Activated CD4-positive, alpha-beta T cell treated with anti-CD3 and anti-CD28 coated beads for 48 hours (primary cell): ENCODE results near the gene BCAP31.

Experiments
- DNase-seq: peaks from one replicate; pipeline ENCODE4 v3.0.0-alpha.2; 2020

Gene BCAP31

DNA sequence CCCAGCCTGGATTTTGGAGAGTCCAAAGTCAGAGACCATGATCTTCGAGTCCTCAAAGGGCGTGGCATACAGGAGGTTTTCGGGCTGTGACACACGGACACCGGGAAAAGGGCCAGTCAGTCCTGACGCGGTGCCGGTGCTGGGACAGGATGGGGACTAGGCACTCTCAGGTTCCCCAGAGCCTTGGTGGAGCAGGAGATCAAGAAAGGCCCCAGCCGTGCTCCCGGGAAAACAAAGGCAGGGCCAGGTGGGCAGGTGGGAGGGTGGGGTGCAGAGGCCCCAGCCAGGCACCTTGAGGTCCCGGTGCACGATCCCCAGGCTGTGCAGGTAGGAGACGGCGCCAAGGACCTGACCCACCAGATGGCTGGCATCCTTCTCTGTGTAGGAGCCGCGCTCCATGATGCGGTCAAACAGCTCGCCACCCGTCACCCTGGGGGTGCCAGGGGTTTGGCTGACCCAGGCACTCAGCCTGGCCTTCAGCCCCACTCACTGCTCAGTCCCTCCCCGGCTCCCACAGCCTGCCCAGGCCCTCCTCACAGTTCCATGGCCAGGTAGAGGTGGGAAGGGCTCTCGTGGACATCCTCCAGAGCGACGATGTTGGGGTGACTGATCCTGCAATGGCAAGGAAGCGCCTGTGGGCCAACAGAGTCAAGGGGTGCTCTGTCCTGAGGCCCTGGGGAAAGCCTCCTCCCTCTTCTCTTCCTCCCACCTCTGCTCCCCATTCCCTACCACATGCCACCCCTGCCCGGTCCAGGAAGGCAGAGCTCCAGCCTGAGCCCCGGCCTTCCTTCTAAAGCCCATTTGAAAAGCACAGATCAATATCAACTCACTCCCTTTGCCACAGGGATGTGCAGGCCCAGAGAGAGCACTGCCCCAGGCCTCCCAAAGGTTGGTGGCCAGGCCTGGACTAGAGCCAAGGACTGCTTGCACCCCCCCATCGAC is 52.3 kb downstream of the BCAP31 start:
- no peak for DNase-seq

DNA sequence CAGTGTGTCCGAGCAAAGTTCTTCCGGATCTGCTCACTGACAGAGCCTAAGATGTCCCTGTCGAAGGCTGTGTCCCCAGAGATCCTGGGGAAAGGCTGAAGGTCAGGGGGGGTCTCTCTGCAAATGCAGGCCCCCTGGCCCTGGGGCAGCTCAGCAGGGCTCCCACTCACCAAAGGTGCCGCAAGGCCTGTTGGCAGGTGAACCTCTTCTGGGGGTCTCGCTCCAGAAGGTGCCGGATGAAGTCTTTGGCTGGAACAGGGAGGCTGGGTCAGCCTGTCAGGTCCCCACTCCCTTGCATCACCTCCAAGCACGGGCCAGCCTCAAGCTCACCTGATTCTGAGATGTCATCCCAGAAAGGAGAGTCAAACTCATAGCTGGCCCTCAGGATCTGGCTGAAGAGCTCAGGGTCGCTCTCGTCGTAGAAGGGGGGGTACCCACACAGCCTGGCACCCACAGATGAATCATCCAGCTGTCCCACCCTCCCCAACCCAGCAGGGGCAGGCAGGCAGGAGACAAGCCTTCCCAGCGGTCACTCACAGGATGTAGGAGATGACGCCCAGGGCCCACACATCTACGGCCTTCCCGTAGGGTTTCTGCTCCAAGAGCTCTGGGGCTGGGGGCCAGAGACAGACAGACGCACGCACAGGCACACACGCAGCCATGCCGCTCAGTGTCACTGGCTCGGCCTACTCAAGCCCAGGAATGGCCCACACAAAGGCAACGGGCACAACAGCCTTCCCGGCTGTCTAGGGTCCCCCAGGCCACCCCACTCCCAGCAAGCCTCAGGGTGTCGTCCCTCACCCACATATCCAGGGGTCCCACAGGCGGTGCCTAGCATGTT is 53.2 kb downstream of the BCAP31 start:
- no peak for DNase-seq

DNA sequence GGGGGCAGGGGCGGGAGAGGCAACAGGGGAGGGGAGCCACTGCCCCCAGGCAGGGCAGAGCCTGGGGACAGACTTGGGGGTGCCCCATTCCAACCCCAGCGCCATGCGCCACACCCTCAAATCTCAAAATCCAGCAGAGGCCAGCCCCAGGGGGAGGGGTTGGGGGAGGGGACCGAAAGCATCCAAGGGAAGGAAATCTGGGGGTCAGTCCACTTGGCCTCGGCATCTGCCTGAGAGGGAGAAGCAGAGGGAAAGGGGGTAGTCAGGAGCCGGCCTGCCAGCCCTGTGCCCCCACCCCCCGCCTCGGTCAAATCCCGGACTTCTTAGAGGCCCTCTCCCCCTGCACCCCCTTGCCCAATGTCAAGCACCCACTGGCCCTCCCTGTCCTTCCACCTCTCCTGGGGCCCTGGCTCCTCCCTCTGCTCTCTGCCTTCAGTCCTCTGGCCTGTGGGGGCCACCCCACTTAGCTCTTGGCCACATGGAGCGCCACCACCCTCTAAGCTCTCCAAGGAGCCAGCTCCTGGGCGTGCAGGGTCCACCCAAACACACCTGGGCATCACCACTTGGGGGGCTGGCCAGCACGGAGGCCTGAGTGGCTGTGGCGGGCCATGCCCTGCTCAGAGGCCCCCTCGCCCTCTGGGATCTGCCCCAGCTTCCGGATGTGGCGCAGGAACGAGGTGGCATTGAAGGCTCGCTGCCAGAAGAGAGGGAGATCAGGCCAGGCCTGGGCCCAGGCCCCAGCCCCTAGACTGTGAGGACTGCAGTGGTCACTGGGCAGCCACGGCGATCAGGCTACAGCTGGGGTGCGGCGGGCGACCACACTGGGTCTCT is 54.1 kb downstream of the BCAP31 start:
- DNase-seq = no peak

DNA sequence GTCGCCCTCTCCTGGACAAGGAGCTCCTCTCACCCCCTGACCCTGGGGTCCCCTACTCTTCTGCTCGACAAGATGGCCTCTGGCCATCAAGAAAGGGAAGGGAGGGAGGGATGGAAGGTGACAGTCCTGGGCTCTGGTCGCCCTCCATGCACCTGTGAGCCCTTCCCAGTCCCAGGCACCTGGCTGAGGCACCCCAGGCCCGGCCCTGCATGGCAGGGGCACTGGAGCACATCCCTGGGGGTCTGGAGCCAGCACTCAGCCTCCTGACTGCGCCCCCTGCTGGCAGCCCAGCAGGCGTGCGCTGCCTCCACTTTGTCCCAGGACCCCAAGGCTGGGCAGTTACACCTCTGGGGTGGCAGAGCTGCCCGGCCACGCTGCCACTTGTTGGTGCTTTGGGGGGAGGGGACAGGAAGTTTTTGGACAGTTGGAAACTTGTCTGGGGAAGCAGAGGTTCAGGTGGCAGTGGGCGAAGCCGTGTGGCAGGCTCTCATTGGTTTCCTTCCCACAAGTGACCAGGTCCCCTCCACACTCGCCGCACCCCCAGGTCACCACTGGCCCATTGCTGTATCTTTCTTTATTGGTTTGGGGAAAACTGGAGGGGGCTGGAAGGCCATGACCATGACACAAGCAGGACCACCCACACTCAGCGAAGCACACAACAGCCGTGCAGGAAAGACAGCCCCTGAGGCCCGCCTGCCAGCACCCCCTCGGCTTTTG is 54.9 kb downstream of the BCAP31 start:
- DNase-seq = peak; percentile 43

DNA sequence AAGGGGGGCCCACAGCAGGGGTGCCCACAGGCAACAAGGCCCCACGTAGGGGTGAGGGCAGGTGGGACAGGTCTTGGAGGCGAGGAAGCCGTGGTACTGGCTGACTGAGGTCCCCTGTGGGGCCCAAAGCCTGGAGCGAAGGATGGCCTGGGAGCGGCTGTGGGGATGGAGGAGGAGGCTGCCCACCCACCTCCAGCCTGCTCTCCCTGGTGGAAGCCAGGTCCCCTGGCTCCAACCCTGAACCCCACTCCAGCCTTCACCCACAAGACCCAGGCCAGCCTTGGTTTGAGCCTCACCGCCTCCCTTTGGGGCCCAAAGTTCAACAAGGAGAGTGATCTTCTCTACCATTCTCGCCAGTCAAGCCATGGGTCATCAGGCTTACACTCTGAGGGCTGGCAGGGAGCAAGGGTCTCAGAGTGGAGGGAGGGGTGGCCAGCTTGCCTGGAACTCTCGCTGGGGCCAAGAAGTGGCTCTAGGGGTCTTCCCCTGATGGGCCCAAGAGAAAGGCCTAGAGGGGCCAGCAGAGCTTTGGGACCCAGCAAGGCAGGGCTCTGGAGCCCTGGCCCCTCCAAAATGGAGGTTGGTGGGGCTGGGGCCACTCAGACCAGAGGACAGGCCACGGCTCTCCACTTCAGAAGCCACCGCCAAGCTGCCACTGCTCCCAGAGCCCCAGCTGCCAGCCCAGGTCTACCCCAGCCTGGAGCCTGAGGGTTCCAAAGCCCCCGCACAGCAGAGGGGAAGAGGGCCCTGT is 55.6 kb downstream of the BCAP31 start:
- no peak for DNase-seq

DNA sequence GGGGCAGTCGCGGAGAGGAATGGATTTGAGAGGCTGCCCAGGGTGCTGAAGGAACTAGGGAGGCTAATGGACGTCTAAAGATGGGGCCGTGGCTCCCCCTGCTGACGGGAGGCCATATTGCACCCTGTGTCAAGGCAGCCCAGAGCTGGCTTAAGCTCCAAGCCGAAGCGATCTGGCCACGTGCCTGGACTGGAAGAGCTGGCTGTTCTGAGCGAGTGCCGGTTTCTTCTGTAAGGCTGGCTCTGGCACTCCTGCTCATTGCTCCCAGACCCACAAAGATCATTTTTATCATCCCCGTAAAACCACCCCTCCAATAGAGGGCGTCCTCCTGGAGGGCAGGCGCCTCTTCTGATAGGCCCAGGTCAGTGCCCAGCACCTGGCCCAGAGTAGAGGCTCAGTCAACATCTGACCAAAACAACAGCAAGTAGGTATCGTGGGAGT is 56.2 kb downstream of the BCAP31 start:
- DNase-seq = peak; percentile 87

DNA sequence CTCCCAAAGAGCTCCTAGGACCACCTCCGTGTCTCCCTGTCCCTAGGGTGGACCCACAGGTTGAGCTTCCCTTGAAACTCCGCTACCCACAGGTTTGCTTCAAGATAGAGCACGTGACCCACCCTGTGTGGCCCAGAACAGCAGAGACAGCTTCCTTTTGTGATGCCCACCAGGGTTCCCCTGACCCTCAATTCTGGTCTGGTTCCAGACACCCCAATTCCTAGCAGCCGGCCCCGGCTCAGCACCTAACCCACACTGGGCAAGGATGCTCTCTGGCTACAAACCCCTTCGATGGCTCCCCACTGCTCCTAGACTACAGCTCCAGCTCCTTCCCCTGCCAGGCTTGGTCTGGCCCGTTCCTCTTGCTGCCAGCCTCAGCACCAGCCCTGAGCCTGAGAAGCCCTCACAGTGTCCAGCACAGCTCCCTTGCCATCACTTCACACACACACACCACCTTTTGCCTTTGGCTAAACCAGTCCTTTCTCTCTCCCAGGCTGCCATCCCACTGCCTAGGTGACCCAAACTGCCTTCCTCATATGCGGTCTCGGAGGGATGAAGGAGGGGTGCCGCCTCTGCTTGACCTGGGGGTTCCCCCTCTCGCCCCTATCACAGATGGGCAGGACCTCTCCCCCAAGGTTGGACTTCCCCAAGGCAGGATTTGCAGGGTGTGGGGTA is 56.8 kb downstream of the BCAP31 start:
- no peak for DNase-seq

DNA sequence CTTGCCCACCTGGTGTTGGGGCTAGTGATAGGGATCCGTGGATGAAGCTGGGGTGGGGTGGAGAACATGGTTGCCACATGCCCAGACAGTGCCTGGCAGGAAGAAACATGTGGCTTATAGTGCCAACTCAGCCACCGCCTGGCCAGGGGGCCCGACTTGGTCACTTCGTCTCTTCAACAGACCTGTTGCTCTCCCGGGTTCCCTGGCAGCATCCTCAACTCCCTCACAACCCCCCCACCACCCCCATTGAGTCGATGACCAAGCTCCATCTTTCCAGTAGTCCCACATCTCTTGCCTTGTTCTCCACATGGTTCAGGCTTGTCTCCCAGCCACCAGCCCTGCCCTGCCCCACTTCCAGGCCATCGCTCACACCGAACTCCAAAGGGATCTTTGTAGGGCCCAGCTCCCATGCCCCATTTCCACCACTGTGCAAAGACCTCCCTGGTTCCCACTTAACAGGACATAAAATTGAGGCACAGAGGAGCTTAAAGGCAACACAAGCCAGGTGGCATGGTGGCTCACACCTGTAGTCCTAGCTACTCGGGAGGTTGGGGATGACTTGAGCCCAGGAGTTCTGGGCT is 58.4 kb downstream of the BCAP31 start:
- no peak for DNase-seq

DNA sequence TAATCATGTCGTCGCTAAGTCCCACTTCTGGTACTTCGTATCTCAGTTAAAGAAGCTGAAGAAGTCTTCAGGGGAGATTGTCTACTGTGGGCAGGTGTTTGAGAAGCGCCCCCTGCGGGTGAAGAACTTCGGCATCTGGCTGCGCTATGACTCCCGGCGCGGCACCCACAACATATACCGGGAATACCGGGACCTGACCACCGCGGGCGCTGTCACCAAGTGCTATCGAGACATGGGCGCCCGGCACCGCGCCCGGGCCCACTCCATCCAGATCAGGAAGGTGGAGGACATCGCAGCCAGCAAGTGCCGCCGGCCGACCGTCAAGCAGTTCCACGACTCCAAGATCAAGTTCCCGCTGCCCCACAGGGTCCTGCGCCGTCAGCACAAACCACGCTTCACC is 61.9 kb downstream of the BCAP31 start:
- DNase-seq = peak; percentile 62

DNA sequence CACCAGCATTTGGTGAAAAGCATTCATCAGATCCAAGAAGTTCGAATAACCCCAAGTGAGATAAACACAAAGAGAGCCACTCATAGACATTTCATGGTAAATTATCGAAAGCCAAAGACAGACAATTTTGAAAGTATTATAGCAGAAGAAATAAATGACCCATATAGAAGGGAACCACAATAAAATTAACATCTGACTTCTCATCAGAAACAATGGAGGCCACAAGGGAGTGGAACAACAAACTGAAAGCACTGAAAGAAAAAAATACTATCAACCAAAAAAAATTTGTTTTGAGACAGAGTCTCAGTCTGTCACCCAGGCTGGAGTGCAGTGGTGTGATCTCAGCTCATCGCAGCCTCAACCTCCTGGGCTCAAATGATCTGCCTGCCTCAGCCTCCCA is 64.9 kb downstream of the BCAP31 start:
- DNase-seq = no peak

DNA sequence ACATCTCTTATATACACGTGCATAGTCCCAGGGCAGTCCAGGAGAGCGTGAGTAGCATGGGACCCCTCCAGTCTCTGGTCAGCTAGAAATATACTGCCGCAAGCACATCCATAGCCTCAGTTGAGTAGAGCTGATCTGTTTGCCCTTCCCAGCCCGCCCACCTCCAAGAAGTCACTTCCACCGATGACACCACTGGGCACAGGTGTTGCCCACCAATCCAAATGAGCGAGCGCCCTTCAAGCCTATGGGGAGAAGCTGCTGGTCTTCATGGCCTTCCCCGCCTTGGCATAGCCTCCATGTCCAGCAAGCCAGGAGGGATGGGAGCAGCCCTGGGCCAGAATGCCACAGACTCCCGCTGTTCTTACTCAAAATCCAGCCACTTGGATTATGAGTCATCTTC is 67.0 kb downstream of the BCAP31 start:
- DNase-seq = no peak

DNA sequence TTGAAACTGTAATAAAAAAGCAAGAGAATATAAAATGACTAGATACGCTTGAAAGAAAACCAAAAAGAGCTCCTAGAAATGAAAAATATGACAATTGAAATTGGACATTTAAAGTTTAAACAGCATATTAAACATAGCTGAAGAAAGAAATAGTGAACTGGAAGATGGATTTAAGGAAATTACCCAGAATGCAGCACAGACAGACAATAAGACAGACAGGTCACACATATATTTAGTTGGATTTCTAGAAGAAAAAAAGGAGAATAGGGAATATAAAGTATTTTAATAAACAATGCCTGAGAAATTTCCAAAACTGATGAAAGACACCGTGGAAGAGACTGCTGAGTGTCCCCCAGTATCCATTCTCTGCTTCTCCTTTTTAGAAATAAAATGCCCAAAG is 70.6 kb downstream of the BCAP31 start:
- no peak for DNase-seq

DNA sequence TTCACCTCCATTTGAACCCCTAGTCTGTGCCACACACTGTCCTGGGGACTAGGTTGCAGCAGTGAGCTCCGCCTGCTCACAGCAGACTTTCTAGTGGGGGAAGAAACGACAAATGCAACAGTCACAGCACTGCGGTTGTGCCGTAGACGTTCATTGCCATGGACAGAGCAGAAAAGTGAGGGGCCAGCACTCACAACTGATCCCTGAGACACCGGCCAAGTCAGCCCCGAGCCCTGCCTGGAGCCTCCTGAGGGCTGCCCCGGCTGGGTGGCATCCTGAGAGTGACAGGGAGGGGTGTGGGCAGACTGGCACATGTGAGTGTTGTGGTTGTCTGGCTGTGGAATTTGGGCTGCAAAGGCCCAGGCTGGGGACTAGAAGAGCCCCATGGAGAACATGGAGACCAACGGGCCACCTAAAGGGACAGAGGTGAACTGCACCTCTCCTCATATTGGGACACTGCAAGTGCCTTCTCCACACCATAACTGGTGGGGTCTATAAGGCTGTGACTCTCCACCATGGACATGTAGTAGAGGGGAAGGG is 72.6 kb downstream of the BCAP31 start:
- DNase-seq = peak; percentile 24

DNA sequence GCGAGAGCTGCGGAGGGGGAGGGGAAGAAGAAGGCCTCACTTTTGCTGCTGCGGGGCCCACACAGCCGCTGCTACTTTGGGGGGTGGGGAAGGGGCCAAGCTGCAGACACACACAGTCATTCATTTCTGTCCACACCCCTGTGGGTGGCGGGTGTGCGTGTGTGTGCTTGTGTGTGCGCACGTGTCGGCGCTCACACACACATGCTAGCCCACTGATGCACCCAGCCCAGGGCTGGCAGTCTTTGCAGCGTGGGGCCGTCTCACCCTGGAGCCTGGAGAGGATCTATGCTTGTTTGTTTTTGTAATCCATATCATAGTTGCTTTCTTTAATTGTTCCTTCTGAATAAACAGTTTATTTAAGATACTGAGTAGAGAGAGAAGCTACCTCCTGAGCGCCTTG is 73.2 kb downstream of the BCAP31 start:
- no peak for DNase-seq
